GM19438 (cell line): ENCODE data around the gene NDUFB7.
"Not testable (repeated sequence)": the region's sequence is repeated elsewhere in the genome, so short reads cannot be mapped to it uniquely, and the experiment has no call there.

Experiments used
- ATAC-seq: cut with Tn5 transposase; IDR thresholded peaks from one replicate; pipeline ENCODE4 v1.9.1; 2021; ENCODE audit warnings: low read depth; ENCODE audit not compliant: unreplicated experiment

NDUFB7 gene

GRCh38 chr19:14575428-14575980 is 3.6 kb upstream of the NDUFB7 start:
- no peak for ATAC-seq

GRCh38 chr19:14570864-14571527 is 870 bp downstream of the NDUFB7 start:
- ATAC-seq: no peak

GRCh38 chr19:14567079-14567478 is 4.8 kb downstream of the NDUFB7 start:
- ATAC-seq: no peak

- ATAC-seq: no peak
These were observed 5.2 kb downstream of the NDUFB7 start for GRCh38 chr19:14566712-14567077.

GRCh38 chr19:14565765-14566711 is 5.8 kb downstream of the NDUFB7 start:
- no peak for ATAC-seq

- ATAC-seq: no peak
These were observed 6.6 kb downstream of the NDUFB7 start for GRCh38 chr19:14565298-14565679.

GRCh38 chr19:14564652-14565297 is 7.1 kb downstream of the NDUFB7 start:
- ATAC-seq: not testable (repeated sequence)

- ATAC-seq: no peak
These were observed 7.7 kb downstream of the NDUFB7 start for GRCh38 chr19:14563989-14564651.

- no peak for ATAC-seq
These were observed 8.3 kb downstream of the NDUFB7 start for GRCh38 chr19:14563590-14563926.

GRCh38 chr19:14562660-14563589 is 8.9 kb downstream of the NDUFB7 start:
- no peak for ATAC-seq

- no peak for ATAC-seq
These were observed 10.0 kb downstream of the NDUFB7 start for GRCh38 chr19:14561847-14562351.

- ATAC-seq: no peak
These were observed 10.6 kb downstream of the NDUFB7 start for GRCh38 chr19:14561249-14561648.

GRCh38 chr19:14560776-14561108 is 11.1 kb downstream of the NDUFB7 start:
- ATAC-seq: no peak

GRCh38 chr19:14559916-14560775 is 11.7 kb downstream of the NDUFB7 start:
- ATAC-seq: no peak

- no peak for ATAC-seq
These were observed 13.3 kb downstream of the NDUFB7 start for GRCh38 chr19:14558370-14559066.

GRCh38 chr19:14556662-14557188 is 15.1 kb downstream of the NDUFB7 start:
- no peak for ATAC-seq

- ATAC-seq: no peak
These were observed 15.8 kb downstream of the NDUFB7 start for GRCh38 chr19:14555918-14556661.
